Measurements from ENCODE around the gene MXRA8. TPM values are rescaled to one million over a fixed set of nuclear protein-coding genes. Genes with fewer than 3 reads are reported as not detected.

The MXRA8 gene
- total RNA-seq, 1 experiment from 2014 or later = 25.3 TPM

DNA sequence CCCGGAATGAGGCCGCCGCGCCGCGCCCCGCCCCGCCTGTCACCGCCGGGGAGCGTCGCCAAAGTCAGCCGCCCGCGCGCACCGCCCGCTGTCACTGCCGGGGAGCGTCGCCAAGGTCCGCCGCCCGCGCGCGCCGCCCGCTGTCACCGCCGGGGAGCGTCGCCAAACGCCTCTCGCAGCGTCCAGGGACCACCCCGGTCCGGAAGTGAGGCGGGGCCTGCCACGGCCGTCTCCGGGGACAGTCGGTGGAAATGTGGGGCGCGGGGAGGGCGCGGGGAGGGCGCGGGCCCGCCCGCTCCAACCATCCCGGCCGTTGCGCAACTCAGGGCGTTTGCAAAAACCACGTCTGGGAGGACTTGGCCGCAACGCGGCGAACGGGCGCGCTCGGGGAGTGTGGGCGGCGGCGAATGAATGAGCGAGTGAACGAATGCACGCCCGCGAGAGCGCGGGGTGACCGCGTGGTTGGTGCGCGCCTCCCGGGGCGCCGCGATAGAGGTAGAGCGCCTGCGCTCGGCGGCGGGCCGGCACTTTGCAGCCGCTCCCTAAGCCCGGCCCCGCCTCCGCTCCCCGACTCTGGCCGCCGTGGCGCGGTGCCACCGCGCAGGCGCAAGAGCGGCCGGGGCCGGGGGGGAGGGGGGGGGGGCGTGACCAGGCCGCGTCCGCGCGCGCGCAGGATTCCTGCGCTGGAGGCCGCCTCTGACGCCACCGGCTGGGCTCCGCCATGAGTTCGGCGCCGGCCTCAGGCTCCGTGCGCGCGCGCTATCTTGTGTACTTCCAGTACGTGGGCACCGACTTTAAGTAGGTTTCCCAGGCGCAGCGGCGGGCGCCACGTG is 50.2 kb downstream of the MXRA8 start, which contains the start of the genes ACAP3 and PUSL1:
Gene ACAP3, minus strand, starts transcription at position 8 of the 833 bp plus-strand sequence. CDS start 115 bp downstream, outside the sequence.
Gene PUSL1, plus strand, starts transcription at position 675 of the 833 bp plus-strand sequence. Its CDS starts 47 bp downstream, at position 722.
- Histone ChIP-seq H3K9ac (ENCODE audit: low read length) (peak within 1 kb of the TSS; percentile 93), H3K27me3 (ENCODE audit: low read length) (no peaks in the 10 kb centered on the region), H3F3A (ENCODE audit: low read length, unreplicated experiment) (no peaks in the 10 kb centered on the region), H2AFZ (ENCODE audit: low read length) (peak within 1 kb of the TSS; percentile 89), H4K20me1 (ENCODE audit: low read length) (peaks cover 11% of the 10 kb centered on the region), H3K4me3 (ENCODE audit: low read length) (peak within 1 kb of the TSS; percentile 97), H3K27ac (ENCODE audit: low read length) (peak within 1 kb of the TSS; percentile 78), H3K36me3 (ENCODE audit: low read depth, low read length) (peaks cover 15% of the 10 kb centered on the region; the same call in 1 of the 2 replicates), H3K79me2 (ENCODE audit: low read length) (peaks cover 66% of the 10 kb centered on the region), H3K9me2 (replicated peaks; ENCODE audit: low read length) (no peaks in the 10 kb centered on the region), H3K4me1 (ENCODE audit: insufficient read depth, low read length) (peaks cover 33% of the 10 kb centered on the region), H3K4me2 (ENCODE audit: low read length) (peak within 1 kb of the TSS; percentile 98), H3K9me3 (ENCODE audit: low read length) (no peaks in the 10 kb centered on the region)
- DNase-seq = peak; percentile 97
- ATAC-seq = peak; percentile 40
- CTCF ChIA-PET = no interaction called here
- no TSS peak for BruUV-seq (replicated peaks)
- POLR2A ChIA-PET (ENCODE audit: unreplicated experiment) = no interaction called here
- intact Hi-C loops (cut with micrococcal nuclease) = loop anchor here (2.0 kb wide), 1 partner anchor 41 kb away; the partner anchor contains the start of gene DVL1
- TF ChIP-seq EZH2phosphoT487 (IDR thresholded peaks at IDR 0.05; ENCODE audit: borderline replicate concordance, low read length) (peak; percentile 90), EZH2 (IDR thresholded peaks at IDR 0.05; ENCODE audit: low read length, unreplicated experiment) (no peak)
- TF ChIP-seq, protein P1, sequence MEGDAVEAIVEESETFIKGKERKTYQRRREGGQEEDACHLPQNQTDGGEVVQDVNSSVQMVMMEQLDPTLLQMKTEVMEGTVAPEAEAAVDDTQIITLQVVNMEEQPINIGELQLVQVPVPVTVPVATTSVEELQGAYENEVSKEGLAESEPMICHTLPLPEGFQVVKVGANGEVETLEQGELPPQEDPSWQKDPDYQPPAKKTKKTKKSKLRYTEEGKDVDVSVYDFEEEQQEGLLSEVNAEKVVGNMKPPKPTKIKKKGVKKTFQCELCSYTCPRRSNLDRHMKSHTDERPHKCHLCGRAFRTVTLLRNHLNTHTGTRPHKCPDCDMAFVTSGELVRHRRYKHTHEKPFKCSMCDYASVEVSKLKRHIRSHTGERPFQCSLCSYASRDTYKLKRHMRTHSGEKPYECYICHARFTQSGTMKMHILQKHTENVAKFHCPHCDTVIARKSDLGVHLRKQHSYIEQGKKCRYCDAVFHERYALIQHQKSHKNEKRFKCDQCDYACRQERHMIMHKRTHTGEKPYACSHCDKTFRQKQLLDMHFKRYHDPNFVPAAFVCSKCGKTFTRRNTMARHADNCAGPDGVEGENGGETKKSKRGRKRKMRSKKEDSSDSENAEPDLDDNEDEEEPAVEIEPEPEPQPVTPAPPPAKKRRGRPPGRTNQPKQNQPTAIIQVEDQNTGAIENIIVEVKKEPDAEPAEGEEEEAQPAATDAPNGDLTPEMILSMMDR (conservative IDR thresholded peaks at IDR 0.05; ENCODE audit: low read depth, low read length) = 0 out of 2 replicates have a peak, but pooled peaks have one; percentile 10

DNA sequence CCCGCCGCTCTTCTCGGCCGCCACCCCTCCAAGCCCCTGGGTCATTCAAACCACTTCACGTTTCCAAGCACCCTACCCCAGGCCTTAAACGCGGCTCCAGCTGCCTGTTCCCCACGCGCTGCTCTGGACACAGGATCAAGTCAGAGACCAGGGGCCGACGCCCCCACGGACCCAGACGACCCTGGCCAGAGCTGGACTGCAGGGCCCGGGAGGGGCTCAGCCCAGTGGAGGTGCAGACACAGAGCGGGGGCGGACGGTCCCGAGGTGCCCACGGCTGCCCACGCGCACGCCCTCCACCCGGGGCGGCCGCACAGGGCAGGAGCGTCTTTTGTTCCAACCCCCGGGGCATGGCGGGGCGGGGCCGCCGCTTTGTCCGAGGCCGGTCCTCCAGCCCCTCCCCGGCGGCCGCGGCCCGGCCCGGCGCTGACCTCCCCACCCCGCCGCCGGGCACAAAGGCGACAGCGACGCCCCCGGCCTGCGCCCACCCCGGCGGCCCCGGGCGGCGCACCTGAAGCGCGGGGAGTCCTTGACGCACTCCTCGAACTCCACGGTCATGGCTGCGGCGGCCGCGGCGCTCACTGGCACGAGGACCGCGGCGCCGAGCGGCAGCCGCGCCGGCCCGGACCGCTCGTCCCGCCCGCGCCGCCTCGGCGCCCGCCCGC is 51.0 kb downstream of the MXRA8 start:
- BruUV-seq (replicated peaks) = no TSS peak
- ChIA-PET POLR2A (ENCODE audit: unreplicated experiment) (no interaction called here), CTCF (no interaction called here)
- DNase-seq = peak; percentile 47
- H3K27me3 ChIP-seq (ENCODE audit: low read length) = no peaks in the 10 kb centered on the region
- no peaks in the 10 kb centered on the region for H3F3A ChIP-seq (ENCODE audit: low read length, unreplicated experiment)
- H3K27ac ChIP-seq (ENCODE audit: low read length) = no peak overlapping the region
- intact Hi-C loops (cut with micrococcal nuclease) = no loop called here
- H3K4me2 ChIP-seq (ENCODE audit: low read length) = peak overlapping the region; percentile 93
- 0 out of 2 replicates have a peak overlapping the region, but pooled peaks have one; percentile 12 for H2AFZ ChIP-seq (ENCODE audit: low read length)
- peaks cover 11% of the 10 kb centered on the region for H4K20me1 ChIP-seq (ENCODE audit: low read length)
- H3K9me2 ChIP-seq (replicated peaks; ENCODE audit: low read length) = no peaks in the 10 kb centered on the region
- no peak for TF ChIP-seq EZH2phosphoT487 (IDR thresholded peaks at IDR 0.05; ENCODE audit: borderline replicate concordance, low read length)
- TF ChIP-seq, protein P1 (conservative IDR thresholded peaks at IDR 0.05; ENCODE audit: low read depth, low read length) = no peak
- no peak for TF ChIP-seq EZH2 (IDR thresholded peaks at IDR 0.05; ENCODE audit: low read length, unreplicated experiment)
- H3K36me3 ChIP-seq (ENCODE audit: low read depth, low read length) = peaks cover 9% of the 10 kb centered on the region; the same call in 1 of the 2 replicates
- peak overlapping the region; percentile 77 for H3K9ac ChIP-seq (ENCODE audit: low read length)
- peak; percentile 8 for ATAC-seq
- peaks cover 33% of the 10 kb centered on the region for H3K4me1 ChIP-seq (ENCODE audit: insufficient read depth, low read length)
- H3K79me2 ChIP-seq (ENCODE audit: low read length) = peaks cover 66% of the 10 kb centered on the region
- no peaks in the 10 kb centered on the region for H3K9me3 ChIP-seq (ENCODE audit: low read length)
- peak overlapping the region; percentile 97 for H3K4me3 ChIP-seq (ENCODE audit: low read length)

All from PC-3 (cell line).